Measurements from ENCODE around the gene GALNT11. TPM values are rescaled to one million over a fixed set of nuclear protein-coding genes. Genes with fewer than 3 reads are reported as not detected.
"Not testable (repeated sequence)": the region's sequence is repeated elsewhere in the genome, so short reads cannot be mapped to it uniquely, and the experiment has no call there.

The GALNT11 gene
- total and polyA plus RNA-seq, 4 donors, result 22.7 to 64.2 (median 35.4) TPM

- Histone ChIP-seq H3K27me3 (ENCODE audit: control insufficient read depth in 3 of 3, insufficient read depth in 3 of 3, low read length in 2 of 3) (no peaks in the 10 kb centered on the region), H3K4me1 (ENCODE audit: control insufficient read depth in 5 of 5, insufficient read depth in 5 of 5, low read length in 5 of 5) (peaks cover 0 to 8% (median 0%) of the 10 kb centered on the region in 5 donors), H3K27ac (ENCODE audit: low read depth in 1 of 2, low read length in 1 of 2) (no peak overlapping the region), H3K36me3 (ENCODE audit: control insufficient read depth in 4 of 4, insufficient read depth in 4 of 4, low read length in 4 of 4) (no peaks in the 10 kb centered on the region), H3K4me3 (no peak overlapping the region), H3K9ac (ENCODE audit: insufficient read depth in 1 of 2, low read length in 2 of 2) (no peak overlapping the region), H3K9me3 (ENCODE audit: control insufficient read depth in 4 of 4, insufficient read depth in 3 of 4, low read length in 3 of 4) (no peaks in the 10 kb centered on the region)
- DNase-seq (no peak), ATAC-seq (ENCODE audit: insufficient read depth, low FRiP score) (no peak)
- 83 to 84% methylated on average over 3 of the region's 3 CpGs for WGBS, 2 donors
- TF ChIP-seq CTCF (IDR thresholded peaks at IDR 0.05; ENCODE audit: control extremely low read depth, extremely low read depth), result no peak
Measured at GRCh38 chr7:152078786-152079185, 53.3 kb downstream of the GALNT11 start.

- TF ChIP-seq CTCF (IDR thresholded peaks at IDR 0.05; ENCODE audit: control extremely low read depth, extremely low read depth), result no peak
- 84 to 87% methylated on average over 4 of the region's 4 CpGs for WGBS, 2 donors
Measured at GRCh38 chr7:152081088-152081487, 55.6 kb downstream of the GALNT11 start.

GRCh38 chr7:152082073-152082721 lies 56.7 kb downstream of the GALNT11 start:
- H3K27ac ChIP-seq (ENCODE audit: low read depth in 1 of 2, low read length in 1 of 2); H3K4me1 ChIP-seq (ENCODE audit: control insufficient read depth in 5 of 5, insufficient read depth in 5 of 5, low read length in 5 of 5); DNase-seq; H3K9me3 ChIP-seq (ENCODE audit: control insufficient read depth in 4 of 4, insufficient read depth in 3 of 4, low read length in 3 of 4); H3K9ac ChIP-seq (ENCODE audit: insufficient read depth in 1 of 2, low read length in 2 of 2); ATAC-seq (ENCODE audit: insufficient read depth, low FRiP score); H3K36me3 ChIP-seq (ENCODE audit: control insufficient read depth in 4 of 4, insufficient read depth in 4 of 4, low read length in 4 of 4); H3K4me3 ChIP-seq; H3K27me3 ChIP-seq (ENCODE audit: control insufficient read depth in 3 of 3, insufficient read depth in 3 of 3, low read length in 2 of 3): not testable (repeated sequence)
- 88 to 90% methylated on average over 4 to 6 of the region's 6 CpGs for WGBS, 2 donors

More at GRCh38 chr7:152081088-152081487, 55.6 kb downstream of the GALNT11 start:
- peaks cover 0 to 2% (median 0%) of the 10 kb centered on the region in 4 donors for H3K36me3 ChIP-seq (ENCODE audit: control insufficient read depth in 4 of 4, insufficient read depth in 4 of 4, low read length in 4 of 4)
- no peaks in the 10 kb centered on the region for H3K27me3 ChIP-seq (ENCODE audit: control insufficient read depth in 3 of 3, insufficient read depth in 3 of 3, low read length in 2 of 3)
- H3K9ac ChIP-seq (ENCODE audit: insufficient read depth in 1 of 2, low read length in 2 of 2), result no peak overlapping the region
- no peaks in the 10 kb centered on the region for H3K9me3 ChIP-seq (ENCODE audit: control insufficient read depth in 4 of 4, insufficient read depth in 3 of 4, low read length in 3 of 4)
- DNase-seq (no peak), ATAC-seq (ENCODE audit: insufficient read depth, low FRiP score) (no peak)
- H3K27ac ChIP-seq (ENCODE audit: low read depth in 1 of 2, low read length in 1 of 2), result no peak overlapping the region
- peaks cover 0 to 8% (median 0%) of the 10 kb centered on the region in 5 donors for H3K4me1 ChIP-seq (ENCODE audit: control insufficient read depth in 5 of 5, insufficient read depth in 5 of 5, low read length in 5 of 5)
- no peak overlapping the region for H3K4me3 ChIP-seq

- ATAC-seq (ENCODE audit: insufficient read depth, low FRiP score) (no peak), DNase-seq (no peak)
- no peak for TF ChIP-seq CTCF (IDR thresholded peaks at IDR 0.05; ENCODE audit: control extremely low read depth, extremely low read depth)
- H3K4me3 ChIP-seq, result no peak overlapping the region
- H3K9me3 ChIP-seq (ENCODE audit: control insufficient read depth in 4 of 4, insufficient read depth in 3 of 4, low read length in 3 of 4), result peaks cover 0 to 6% (median 1%) of the 10 kb centered on the region in 4 donors
- H3K4me1 ChIP-seq (ENCODE audit: control insufficient read depth in 5 of 5, insufficient read depth in 5 of 5, low read length in 5 of 5), result no peaks in the 10 kb centered on the region
- WGBS, 2 donors, result 92 to 94% methylated on average over 3 of the region's 3 CpGs
- no peak overlapping the region for H3K27ac ChIP-seq (ENCODE audit: low read depth in 1 of 2, low read length in 1 of 2)
- H3K9ac ChIP-seq (ENCODE audit: insufficient read depth in 1 of 2, low read length in 2 of 2), result no peak overlapping the region
- H3K36me3 ChIP-seq (ENCODE audit: control insufficient read depth in 4 of 4, insufficient read depth in 4 of 4, low read length in 4 of 4), result peaks cover 0 to 5% (median 0%) of the 10 kb centered on the region in 4 donors
- H3K27me3 ChIP-seq (ENCODE audit: control insufficient read depth in 3 of 3, insufficient read depth in 3 of 3, low read length in 2 of 3), result no peaks in the 10 kb centered on the region
Measured at GRCh38 chr7:152085131-152085530, 59.7 kb downstream of the GALNT11 start.

Measured in lung (tissue), 12 donors.